GM12801 (cell line): ENCODE measurements around the gene TRIB2.

Experiments
- TF ChIP-seq, protein P1 (sequence below): IDR thresholded peaks from one replicate; pipeline ENCODE4 v1.5.1; 2011; ENCODE audit warnings: control low read depth; ENCODE audit not compliant: insufficient read length; ENCODE audit errors: extremely low read depth

Gene TRIB2

DNA sequence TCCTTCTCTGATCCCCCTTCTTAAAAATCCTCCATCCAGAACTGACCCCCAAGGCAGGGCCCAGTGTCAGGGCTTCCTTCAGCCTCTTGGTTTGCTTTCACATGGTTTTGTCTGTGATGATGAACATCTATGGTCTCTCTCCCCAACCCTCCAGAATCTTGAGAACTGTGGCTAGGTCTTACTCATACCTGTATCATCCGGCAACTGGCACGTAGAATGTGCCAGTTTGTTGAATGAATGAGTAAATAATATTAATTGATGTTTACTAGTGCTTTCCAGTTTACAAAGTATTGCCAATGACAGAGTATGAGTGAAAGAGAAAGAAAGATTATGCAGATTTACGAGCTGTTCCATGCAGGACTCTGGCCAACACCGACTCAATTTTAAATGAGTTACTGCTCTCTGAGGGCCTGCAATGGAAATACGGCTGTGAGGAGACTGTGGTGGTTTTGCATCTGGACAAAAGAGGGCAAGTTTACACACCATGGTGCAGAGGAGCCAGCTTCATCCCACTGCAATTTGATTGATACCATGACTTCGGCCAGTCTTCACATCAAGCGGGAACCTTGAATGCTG, 29.9 kb upstream of the TRIB2 start:
- TF ChIP-seq, protein P1, sequence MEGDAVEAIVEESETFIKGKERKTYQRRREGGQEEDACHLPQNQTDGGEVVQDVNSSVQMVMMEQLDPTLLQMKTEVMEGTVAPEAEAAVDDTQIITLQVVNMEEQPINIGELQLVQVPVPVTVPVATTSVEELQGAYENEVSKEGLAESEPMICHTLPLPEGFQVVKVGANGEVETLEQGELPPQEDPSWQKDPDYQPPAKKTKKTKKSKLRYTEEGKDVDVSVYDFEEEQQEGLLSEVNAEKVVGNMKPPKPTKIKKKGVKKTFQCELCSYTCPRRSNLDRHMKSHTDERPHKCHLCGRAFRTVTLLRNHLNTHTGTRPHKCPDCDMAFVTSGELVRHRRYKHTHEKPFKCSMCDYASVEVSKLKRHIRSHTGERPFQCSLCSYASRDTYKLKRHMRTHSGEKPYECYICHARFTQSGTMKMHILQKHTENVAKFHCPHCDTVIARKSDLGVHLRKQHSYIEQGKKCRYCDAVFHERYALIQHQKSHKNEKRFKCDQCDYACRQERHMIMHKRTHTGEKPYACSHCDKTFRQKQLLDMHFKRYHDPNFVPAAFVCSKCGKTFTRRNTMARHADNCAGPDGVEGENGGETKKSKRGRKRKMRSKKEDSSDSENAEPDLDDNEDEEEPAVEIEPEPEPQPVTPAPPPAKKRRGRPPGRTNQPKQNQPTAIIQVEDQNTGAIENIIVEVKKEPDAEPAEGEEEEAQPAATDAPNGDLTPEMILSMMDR = no peak

DNA sequence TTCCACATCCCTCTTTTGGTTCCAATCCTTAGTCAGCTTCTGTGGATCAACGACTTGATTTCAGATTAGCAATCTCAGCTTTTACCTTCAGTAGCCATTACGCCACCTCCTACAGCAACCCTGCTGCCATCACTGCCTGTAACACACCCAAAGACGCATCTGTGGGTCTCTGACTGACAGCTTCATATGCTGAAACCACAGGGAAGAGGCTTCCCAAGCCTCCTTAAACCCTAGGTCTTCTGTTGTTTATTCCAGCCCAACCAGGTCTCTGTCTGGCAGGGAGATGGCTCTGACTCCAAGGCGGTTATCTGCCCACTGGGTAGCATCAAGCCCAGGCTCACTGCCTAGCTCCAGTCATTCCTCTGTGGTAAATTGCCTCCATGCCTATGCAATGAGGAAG, 28.6 kb upstream of the TRIB2 start:
- TF ChIP-seq, protein P1 = no peak

DNA sequence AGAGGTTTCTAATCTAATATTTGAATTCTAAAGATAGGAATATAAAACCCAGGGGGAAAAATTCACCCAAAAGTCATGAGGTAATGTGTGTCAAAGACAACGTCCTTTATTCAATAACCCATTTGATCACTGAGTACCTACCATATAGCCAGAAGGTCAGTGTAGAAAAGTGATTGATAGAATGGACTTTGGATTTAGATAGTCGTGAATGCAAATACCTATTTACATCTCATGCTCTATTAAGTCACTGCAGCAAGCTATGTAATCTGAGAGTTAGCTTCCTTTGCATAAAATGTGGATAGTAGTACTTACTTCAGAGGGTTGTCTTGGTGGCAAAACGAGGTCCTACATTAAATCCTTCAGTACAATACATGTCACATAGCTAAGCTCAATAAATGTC, 27.8 kb upstream of the TRIB2 start:
- TF ChIP-seq, protein P1 = no peak

DNA sequence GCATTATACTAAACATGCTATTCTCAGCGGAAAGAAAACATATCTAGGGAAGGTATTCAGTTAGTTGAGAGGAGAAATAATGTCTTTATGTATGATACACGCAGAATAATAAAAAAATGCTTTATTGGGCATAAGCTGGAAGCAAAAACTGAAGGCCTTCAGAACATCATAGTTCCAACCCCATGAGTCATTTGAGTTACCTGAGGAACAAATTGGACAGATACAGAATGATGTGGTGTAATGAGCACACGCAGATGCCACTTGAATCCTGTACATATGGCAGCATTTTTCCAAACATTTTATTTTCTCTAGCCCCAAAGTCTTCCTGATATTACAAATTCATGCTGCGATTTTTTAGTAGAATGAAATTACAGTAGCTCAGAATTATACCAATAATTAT, 23.2 kb upstream of the TRIB2 start:
- TF ChIP-seq, protein P1 = no peak

DNA sequence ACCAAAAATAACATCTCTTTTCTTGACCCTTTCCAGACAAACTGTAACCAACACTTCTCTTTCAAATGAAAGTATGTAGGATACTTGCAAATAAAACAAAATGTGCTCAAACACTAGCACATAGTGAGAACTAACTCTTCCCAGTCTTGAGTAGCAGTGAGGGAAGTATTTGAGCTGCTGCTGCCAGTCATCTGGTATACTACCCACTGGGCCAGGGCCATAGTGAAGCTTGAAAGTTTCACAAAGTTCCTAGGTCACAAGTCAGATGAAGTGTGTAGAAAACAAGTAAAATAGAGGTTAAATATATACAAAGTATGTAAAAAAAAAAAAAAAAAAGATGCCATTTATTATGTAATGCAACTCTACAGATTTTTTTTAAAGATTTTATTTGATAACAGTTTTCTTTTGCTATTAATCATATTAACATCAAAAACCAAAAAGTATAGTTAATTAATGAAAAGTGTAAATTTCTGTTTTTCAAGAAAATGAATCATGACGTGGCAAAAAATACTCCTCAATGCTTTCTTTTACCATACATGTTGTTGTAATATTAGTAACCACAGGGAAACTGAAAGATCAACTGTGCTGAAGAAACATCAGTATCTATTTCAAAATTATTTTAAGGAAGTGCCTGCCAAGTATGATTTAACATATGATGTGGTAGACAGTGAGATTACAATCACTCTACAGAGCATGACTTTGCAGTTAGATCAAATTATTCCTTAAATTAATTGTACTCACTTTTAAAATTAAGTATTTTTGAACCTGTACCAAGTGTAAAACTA, 21.6 kb upstream of the TRIB2 start:
- TF ChIP-seq, protein P1 = no peak

DNA sequence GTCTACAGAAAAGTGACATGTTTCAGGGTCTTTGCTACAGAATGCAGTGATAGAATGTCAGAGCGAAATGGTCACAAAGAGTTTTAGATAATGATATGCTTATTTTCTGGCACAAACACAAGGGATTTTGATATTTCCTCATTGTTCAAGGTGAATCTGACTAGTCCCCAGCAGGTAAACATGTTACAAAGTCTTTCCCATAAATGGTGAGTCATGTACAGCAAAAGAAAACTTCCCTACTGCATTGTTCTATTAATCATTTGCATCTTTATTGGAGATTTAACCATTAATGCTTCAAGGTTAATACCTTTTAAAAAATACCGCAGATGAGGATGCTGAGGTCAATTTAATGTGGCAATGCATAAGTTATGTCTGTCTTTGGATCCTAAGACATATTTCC, 19.1 kb upstream of the TRIB2 start:
- TF ChIP-seq, protein P1 = no peak

DNA sequence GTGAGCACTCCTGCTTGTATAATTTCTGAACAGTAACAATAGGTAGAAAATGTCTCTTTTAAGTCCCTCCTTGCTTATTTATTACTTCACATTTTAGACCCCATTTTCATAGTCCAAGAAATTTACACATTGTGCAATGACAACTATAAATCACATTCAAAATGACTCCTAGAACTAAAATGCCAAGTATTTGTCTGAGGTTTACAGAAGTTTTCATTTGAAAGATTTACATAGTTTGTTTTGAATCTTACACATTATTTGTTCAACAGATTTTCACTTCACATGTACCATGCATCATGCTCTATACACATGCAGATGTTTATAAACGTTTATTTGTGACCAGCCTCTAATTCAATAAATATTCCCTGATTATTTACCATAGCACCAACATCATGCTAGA, 15.7 kb upstream of the TRIB2 start:
- TF ChIP-seq, protein P1 = no peak
